GM12872 (cell line): ENCODE data around the gene CLDN12.

ENCODE experiments used
- TF ChIP-seq, protein P1 (sequence below): IDR thresholded peaks from 3 replicates; pipeline ENCODE4 v1.5.1; 2011; ENCODE audit warnings: low read depth, mild to moderate bottlenecking, low read length, moderate library complexity; ENCODE audit not compliant: insufficient read depth

Gene CLDN12

DNA sequence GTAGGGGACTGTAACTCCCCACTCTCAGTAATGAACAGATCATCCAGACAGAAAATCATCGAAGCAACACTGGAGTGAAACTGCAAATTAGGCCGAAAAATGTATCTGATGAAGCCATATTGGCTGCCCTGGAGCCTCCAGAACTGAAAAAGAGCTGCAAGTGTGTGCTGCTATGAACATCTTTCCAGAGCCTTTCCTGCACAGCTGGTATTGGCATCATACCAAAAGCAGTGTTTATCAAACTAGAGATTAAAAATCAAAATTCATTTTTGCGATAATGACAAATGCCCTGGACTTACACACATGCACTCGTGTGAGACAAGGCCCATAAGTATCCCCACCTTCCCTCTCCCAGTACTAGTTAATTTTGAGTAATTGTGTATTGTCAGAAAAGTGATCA lies 6.8 kb upstream of the CLDN12 start:
- TF ChIP-seq, protein P1, sequence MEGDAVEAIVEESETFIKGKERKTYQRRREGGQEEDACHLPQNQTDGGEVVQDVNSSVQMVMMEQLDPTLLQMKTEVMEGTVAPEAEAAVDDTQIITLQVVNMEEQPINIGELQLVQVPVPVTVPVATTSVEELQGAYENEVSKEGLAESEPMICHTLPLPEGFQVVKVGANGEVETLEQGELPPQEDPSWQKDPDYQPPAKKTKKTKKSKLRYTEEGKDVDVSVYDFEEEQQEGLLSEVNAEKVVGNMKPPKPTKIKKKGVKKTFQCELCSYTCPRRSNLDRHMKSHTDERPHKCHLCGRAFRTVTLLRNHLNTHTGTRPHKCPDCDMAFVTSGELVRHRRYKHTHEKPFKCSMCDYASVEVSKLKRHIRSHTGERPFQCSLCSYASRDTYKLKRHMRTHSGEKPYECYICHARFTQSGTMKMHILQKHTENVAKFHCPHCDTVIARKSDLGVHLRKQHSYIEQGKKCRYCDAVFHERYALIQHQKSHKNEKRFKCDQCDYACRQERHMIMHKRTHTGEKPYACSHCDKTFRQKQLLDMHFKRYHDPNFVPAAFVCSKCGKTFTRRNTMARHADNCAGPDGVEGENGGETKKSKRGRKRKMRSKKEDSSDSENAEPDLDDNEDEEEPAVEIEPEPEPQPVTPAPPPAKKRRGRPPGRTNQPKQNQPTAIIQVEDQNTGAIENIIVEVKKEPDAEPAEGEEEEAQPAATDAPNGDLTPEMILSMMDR: no peak

DNA sequence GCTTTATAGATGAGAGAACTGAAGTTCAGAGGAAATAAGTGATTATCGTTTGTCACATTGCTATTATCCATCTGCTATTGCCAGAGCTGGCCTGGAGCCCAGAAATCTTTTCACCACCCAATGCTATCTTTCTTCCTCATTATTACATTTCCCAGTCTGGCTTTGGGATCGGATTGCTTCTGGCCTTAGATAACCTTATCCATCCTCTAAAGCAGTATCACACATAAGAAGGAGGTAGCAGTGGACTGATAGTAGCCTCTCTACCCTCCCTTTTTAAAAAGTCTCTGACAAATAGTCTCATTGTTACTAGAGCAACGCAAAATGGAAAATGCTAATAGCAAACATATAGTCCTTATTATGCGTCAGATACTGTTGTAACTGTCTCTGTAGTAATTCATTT lies 1.3 kb upstream of the CLDN12 start:
- TF ChIP-seq, protein P1: no peak

DNA sequence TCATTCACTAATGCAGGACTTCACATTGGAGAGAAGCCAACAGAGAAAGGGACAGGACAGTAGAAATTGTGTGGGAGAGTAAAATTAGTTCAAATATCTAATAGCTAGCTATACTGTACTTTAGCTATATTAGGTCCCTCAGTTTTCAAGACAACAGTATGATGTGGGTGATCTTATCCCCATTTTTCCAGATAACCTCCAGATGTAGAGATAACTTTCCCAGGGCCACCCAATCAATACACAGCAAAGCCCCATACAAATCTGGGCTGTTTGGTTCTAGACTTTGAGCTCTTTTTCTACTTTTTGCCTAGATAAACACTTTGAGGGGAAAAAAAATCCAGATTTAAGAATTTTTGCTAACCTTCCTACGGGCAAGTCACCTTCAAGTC lies 482 bp upstream of the CLDN12 start:
- TF ChIP-seq, protein P1: no peak

DNA sequence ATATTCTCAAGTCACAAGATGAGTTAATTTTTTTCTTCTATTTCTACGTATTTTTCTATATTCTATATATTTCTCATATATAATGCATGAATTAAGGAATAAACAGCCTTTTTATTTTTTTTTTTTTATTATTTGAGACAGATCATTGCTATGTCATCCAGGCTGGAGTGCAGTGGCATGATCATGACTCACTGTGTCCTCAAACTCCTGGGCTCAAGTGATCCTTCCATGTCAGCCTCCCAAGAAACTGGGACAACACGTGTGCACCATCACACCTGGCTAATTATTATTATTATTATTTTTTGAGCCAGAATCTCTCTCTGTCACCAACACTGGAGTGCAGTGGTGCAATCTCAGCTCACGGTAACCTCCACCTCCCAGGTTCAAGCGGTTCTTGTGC lies 1.5 kb downstream of the CLDN12 start:
- TF ChIP-seq, protein P1: no peak

DNA sequence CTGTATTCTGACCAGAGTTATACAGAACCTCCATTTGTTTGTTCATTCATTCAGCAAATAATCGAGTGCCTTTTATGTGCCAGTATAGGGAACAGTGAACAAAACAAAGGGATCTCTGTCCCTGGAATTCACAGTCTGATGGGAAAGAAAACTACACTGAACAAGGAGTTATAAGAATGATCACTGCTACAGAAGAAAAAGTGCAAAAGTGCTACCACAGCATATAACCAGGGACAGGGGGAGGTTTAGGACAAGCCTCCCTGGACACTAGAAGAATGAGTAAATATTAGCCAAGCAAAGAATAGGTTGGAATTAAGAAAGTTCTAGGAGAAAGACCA lies 4.2 kb downstream of the CLDN12 start:
- TF ChIP-seq, protein P1: no peak

DNA sequence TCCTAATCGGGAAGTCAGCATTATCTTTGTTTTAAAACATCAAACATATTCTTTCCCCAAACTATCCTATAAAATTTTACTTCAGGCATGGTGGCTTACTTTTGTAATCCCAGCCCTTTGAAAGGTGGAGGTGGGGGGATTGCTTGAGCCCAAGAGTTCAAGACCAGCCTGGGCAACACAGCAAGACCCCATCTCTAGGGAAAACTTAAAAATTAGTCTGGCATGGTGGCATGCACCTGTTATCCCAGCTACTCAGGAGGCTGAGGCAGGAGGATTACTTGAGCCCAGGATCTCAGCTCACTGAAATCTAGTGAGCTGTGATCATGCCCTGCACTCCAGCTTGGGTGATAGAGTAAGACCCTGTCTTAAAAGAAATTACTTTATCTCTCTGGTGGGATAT lies 4.9 kb downstream of the CLDN12 start:
- TF ChIP-seq, protein P1: no peak

DNA sequence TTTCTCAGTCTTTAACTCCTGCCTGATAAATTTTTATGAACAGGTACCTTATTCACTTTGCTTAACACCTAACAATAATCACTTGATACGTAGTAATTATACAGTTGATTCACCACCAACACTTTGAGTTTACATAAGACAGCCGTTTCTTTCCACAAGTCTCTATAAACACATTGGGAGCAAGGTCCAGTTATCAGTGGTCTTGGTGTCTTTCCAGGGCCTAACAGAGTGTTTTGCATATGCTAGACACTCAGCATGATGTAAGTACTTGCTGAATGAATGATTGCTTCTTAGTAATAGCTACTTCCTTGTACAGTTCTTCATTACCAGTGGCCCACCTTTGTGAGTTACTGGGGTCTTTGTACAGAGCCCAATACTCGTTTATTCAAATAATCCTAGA lies 6.4 kb downstream of the CLDN12 start:
- TF ChIP-seq, protein P1: no peak

DNA sequence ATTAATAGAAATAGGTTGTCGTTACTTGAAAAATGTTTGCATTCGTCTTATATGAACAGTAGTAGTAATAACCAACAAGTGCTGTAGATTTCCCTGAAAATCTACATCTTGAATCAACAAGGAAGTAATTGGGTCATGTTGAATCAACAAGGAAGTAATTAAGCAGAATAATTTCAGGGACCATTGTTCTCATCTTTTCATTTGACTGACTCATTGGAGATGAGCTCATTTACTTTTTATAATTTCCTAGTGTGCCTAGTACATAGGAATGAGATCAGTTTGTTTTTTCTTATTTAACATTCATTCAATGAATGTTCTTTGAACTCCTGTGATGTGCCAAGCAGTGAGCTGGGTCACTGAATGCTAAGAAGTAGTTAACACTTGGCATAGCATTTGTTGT lies 8.2 kb downstream of the CLDN12 start:
- TF ChIP-seq, protein P1: no peak
